B cell (primary cell): ENCODE data around the gene ARHGAP32.

ENCODE experiments used
- EZH2 ChIP-seq: IDR thresholded peaks from 2 replicates; pipeline ENCODE4 v1.6.1; 2012; ENCODE audit warnings: borderline replicate concordance, low read depth, mild to moderate bottlenecking, moderate library complexity, low read length; ENCODE audit not compliant: insufficient read depth, poor library complexity, severe bottlenecking
- TF ChIP-seq, protein P1 (sequence below): fragments of 200-600 bp; IDR thresholded peaks from one replicate; pipeline ENCODE4 v1.8.0; 2022; ENCODE audit warnings: antibody characterized with exemption, mild to moderate bottlenecking

DNA sequence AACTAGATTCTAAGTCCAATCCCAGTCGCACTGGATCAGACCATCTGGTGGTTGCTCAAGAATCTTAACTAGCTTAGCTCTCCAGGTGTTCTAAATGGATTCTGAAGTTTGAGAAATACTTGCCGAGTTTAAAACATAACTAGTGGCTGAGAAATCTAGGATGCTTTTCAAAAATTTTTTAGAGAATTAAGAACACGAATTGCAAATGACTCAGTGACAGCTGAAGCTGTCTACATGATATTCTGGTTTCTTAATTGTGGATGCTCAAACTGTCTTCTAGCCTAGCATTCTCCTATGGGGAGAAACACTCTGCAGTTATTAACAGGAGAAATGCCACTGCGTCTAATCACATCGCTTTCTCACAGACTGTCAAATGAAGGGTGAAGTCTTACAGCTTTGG lies 229.2 kb downstream of the ARHGAP32 start:
- TF ChIP-seq, protein P1, sequence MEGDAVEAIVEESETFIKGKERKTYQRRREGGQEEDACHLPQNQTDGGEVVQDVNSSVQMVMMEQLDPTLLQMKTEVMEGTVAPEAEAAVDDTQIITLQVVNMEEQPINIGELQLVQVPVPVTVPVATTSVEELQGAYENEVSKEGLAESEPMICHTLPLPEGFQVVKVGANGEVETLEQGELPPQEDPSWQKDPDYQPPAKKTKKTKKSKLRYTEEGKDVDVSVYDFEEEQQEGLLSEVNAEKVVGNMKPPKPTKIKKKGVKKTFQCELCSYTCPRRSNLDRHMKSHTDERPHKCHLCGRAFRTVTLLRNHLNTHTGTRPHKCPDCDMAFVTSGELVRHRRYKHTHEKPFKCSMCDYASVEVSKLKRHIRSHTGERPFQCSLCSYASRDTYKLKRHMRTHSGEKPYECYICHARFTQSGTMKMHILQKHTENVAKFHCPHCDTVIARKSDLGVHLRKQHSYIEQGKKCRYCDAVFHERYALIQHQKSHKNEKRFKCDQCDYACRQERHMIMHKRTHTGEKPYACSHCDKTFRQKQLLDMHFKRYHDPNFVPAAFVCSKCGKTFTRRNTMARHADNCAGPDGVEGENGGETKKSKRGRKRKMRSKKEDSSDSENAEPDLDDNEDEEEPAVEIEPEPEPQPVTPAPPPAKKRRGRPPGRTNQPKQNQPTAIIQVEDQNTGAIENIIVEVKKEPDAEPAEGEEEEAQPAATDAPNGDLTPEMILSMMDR, result no peak
- no peak for TF ChIP-seq EZH2
